Measurements from ENCODE around the gene FMN1.

Gene FMN1

DNA sequence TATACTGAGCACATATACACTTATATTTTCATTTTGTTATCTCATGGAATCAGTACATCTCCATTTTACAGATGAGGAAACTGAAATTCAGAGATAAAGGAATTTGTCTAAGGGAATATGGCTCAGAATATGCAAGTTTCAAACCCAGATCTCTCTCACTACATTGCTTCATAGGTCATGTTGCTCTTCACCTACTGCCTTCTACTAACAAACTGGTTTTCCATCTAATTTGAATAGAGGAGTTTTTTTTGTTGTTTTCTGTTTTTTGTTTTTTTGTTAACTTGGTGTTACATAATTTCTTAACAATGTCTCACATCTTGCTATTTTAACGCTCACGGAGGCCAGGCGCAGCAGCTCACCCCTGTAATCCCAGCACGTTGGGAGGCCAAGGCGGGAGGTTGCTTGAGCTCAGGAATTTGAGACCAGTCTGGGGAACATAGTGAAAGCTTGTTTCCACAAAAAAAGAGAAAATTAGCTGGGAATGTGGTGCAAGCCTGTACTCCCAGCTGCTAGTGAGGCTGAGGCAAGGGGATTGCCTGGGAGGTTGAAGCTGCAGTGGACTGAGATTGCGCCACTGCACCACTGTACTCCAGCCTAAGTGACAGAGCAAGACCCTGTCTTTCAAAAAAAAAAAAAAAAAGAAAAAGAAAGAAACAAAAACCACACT, 37.0 kb downstream of the FMN1 start:
- DNase-seq (ENCODE audit: low spot score) = no peak

GRCh38 chr15:33155691-33156420, 38.7 kb downstream of the FMN1 start:
- no peak for DNase-seq (ENCODE audit: low spot score)

DNA sequence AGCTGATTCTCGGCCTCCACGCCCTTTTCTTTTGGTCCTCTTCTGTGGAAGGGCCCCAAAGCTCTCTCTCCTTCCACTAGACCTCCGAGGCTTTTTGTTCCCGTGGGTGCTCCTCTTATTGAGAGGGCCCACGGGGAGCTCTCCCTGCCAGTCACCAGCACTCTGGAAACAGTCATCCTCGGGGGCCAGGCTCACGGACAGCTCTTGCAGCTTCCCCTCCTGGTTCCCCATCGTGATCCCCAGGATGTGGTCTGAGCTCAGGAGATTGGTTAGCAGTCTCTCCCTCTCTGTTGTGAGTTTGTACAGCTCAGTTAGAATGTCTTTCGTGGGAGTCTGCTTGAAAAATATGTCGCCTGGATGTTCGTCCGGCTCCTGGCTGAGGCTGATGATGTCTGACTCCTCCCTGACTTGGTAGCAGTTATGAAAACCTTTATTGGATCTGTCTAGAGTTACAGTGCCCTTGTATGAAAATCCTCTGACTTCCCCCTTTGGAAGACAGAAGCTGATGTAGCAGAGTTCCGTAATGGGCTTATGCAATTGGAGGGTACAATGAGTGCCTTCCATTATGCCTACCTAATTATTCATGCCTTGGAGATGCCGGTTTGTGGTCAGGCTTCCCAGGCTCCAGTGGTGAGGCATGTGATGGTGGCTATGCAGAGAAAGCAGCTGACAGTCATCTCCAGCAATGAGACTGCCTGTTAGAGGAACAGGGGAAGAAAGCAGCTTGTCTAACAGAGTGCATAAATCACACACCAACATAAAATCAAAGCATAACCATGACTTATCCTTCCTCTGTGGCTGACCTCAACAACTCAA, 40.0 kb downstream of the FMN1 start:
- DNase-seq (ENCODE audit: low spot score) = peak; percentile 49

GRCh38 chr15:33153548-33153947, 41.0 kb downstream of the FMN1 start:
- DNase-seq (ENCODE audit: low spot score) = no peak

- DNase-seq (ENCODE audit: low spot score) = no peak
Observed at GRCh38 chr15:33152502-33153109, 41.9 kb downstream of the FMN1 start.

- DNase-seq (ENCODE audit: low spot score) = no peak
Observed at GRCh38 chr15:33150971-33151370, 43.5 kb downstream of the FMN1 start.

GRCh38 chr15:33150431-33150941, 44.0 kb downstream of the FMN1 start:
- DNase-seq (ENCODE audit: low spot score) = no peak

GRCh38 chr15:33149919-33150318, 44.6 kb downstream of the FMN1 start:
- DNase-seq (ENCODE audit: low spot score) = no peak

DNA sequence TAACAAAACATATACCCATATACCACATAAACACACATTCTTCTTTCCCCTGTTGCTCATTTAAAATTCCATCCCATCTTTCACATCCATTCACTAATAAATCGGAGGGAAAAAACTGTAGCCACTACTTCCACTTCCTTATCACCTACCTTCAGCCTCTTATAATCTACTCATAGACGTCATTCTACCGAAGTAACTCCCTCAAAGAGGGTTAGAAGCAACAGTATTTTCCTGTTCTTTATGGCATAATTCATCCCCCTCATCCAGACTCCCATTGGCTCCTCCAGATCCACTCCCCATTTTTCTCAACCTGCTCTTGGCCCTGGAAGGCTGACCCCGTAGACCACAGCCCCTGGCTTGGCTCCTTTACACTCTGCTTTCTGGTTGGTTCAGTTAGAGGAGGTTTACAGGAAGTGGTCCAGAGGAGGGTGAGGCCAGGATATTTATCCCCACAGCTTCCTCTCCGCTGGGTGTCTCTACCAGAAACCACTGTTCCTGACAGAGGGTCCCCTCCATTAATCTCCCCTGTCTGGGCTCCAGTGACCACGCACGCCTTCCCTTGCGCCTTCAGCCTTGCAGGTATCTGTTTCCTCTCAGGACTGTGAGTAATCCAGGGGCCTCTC, 46.3 kb downstream of the FMN1 start:
- DNase-seq (ENCODE audit: low spot score) = no peak

GRCh38 chr15:33146051-33146450, 48.5 kb downstream of the FMN1 start:
- no peak for DNase-seq (ENCODE audit: low spot score)

DNA sequence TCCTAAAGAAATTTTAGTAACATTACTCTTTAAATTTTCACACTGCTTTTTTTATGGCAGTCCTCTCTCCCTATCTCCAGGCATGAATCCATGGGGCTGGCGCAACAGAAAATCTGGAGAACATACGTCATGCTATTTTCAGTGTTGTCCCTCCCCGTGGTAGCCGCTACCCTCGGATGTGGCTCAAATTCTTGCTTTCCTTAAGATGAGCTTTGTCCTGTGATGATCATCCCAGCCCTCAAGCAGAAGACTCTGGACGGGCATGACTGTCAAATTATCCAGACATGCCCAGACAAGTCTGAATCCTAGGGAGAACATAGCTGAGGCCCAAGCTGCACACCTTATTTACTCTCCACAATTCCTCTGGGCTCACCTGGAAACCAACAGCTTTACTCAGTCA, 49.1 kb downstream of the FMN1 start:
- DNase-seq (ENCODE audit: low spot score) = no peak

DNA sequence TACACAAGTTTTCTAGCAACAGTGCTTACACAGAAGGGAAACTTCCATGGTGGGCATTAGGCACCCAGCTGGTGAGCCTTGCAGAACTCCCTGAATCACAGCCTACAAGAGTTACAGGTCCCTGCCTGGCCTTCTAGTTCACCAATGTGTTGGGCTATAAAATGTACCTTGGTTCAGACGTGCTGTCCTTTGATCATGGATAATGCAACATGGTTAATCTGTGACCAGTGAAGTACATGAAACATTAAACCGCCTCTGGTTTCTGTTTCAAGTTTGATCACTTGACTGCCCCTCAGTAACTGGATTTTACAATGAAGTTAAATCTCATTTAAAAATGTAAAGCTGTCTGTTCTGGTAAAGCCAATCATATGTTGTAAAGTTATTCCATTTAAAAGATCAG, 51.8 kb downstream of the FMN1 start:
- DNase-seq (ENCODE audit: low spot score) = no peak

- no peak for DNase-seq (ENCODE audit: low spot score)
Observed at GRCh38 chr15:33138000-33138399, 56.5 kb downstream of the FMN1 start.

DNA sequence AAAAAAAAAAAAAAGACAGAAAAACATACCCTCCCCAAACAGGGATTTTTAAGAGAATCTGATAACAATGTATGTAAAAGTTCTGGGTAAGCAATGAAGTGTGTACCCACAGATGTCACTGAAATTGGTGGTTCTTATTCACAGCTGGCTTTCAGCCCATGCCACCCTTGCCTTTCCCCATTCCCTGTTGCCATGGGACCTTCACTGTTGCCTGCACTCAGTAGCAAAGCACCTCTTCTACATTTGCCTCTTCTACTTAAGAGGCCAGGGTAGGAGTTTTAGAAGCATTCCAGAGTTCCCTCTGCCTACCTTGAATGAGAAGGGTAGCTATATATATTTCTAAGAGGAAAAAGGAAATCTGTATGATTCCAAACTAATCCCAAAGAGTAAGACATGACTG, 57.4 kb downstream of the FMN1 start:
- DNase-seq (ENCODE audit: low spot score) = no peak

DNA sequence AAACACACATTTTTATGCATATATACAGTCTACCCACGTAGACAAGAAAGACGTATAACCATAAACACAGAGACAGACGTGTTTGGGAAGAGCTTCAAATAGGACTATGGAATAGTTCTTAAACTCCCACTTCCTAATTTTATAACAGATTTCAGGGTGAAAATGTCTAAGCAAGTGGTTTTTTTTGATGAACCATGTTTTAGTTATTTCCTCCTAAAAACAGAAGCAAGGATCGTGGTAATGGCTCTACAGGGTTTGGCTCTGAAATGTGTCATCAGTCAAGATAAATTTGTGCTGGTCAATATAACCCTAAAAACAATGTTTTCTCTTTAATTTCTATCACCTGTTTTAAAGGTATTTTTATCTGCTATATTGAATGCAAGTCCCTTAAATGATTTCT, 58.2 kb downstream of the FMN1 start:
- DNase-seq (ENCODE audit: low spot score) = no peak

- DNase-seq (ENCODE audit: low spot score) = no peak
Observed at GRCh38 chr15:33135355-33135781, 59.1 kb downstream of the FMN1 start.

GRCh38 chr15:33132722-33133345, 61.7 kb downstream of the FMN1 start:
- peak; percentile 66 for DNase-seq (ENCODE audit: low spot score)

DNA sequence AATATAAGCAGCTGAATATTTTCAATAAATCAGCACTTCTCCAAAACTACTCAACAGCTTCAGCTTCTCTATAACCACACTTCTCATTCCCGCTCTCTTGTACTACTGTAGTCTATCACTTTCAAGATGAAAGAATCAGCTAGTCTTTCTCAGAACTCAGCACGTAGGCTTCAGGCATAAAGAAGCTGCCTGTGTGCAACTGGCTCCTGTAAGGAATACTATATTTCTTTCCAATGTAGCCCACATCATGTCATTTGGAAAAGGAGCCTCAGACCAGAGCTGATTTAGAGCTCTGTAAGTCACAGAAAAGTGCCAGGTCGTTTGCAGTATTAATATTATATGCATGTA, 62.3 kb downstream of the FMN1 start:
- DNase-seq (ENCODE audit: low spot score) = no peak

GRCh38 chr15:33131552-33132232, 62.8 kb downstream of the FMN1 start:
- no peak for DNase-seq (ENCODE audit: low spot score)

DNA sequence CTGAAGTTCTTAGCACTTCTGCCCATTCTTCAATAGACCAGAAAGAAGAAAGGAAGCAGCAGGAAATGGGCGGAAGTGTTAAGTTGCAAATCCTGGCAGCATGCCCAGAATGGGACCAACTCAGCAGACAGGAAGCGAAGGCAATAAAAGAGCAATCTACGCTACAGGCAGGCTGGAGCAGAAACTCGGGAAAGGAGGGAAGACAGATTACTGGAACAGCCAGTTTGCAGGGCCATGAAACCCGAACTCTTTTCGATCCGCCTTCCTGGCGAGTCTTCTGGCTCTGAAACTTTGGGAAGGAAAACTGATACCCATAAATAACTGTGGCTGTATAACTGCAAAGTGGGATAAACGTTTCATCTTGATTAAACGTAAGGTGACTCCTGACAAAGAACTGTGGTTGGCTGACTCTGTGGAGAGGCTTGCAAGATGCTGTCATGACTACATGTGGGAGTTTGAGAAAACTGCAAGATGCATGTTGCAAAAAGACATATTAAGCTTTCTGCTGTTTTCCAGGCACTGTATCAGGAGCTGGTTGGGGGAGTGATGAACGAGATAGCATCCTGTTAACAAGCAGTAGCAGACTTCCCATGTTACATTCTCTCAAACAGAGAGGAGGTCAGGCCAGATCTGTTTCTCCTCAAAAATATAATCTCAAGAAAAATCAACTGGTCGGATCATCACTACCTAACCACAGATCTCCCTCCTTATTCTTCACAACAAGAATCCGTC, 67.8 kb downstream of the FMN1 start:
- DNase-seq (ENCODE audit: low spot score) = peak; percentile 75

Measured in AG08396 (cell line).